ENCODE measurements around the gene TBC1D2B.

Gene TBC1D2B

DNA sequence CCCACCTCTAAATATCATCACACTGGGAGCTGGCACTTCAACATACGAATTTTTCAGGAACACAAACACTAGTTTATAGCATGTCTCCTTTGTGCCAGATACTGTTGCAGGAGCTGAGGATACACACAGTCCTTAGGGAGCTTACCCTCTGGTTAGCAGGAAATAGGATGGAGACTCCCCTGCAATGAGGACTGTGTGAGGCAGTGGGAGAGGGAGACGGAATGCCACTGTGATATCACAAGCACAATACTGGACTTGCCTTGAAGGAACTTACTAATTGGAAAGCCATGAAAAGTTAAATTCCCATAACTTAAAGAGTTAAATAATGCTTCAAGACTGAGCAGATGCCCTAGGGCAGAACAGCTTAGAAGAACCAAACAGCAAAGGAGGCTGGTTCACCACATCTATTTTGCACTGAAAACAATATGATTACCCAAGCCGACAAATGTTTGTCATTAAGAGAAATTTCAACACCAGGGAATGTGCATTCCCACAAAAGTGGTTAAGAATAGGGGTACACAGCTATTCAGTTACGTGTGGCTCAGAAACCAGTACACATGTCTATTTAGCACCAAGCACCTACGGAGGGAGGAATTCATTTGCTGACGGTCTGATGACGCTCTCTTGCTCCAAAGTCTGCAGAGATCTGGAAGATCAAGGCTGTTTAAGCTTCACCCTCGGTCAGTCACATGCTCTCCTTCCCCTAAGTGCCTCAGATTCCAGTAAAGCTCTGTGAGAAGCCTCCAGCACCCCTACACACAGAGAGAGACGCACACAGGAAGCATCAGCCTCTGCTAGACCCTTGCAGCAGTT lies 5.2 kb downstream of the TBC1D2B start:
- peak; percentile 96 for DNase-seq (ENCODE audit: low read depth)

DNA sequence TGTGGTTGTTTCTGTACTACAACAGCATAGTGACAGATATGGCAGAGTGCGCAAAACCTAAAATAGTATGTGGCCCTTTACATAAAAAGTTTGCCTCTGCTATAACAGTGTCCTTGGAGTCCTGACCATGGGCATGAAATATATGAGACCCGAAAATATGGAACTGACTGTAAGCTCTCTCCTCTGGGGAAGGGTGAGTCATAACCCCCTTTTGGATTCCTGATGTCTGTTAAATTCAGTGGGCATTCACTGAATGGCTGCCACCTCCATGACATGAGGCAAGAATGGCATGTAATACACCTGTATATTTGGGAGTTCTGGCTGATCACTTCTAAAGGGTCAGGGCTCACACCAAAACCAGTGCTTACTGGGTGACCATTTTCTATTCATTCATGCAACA lies 6.1 kb downstream of the TBC1D2B start:
- no peak for DNase-seq (ENCODE audit: low read depth)

DNA sequence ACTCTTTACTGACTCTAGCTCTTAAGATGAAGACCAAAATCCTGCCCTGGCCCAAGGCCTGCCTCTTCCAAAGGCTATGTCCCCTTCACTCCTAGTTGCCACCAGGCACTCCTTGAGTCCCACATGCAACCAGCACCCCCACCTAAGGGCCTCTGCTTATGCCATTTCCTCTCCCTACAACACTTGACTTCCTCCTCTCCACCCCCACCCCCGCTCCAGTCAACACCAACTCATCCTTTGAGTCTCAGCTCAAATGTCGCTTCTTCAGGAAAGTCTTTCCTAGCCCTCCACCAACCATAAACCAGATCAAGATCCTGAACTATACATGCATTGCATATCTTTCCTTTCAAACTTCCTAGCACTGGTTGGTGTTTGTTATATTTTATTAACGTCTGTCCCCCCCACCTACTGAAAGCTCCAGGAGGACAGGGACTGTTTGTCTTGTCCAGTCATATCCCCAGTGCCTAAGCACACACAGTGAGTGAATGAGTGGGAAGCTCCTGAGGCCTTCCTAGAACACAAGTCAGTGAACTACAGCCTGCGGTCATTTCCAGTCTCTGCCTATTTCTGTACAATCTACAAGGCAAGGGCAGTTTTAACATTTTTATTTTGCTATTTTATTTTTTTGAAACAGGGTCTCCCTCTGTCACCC lies 7.3 kb downstream of the TBC1D2B start:
- no peak for DNase-seq (ENCODE audit: low read depth)

- no peak for DNase-seq (ENCODE audit: low read depth)
Observed at GRCh38 chr15:78069462-78070029, 8.0 kb downstream of the TBC1D2B start.

DNA sequence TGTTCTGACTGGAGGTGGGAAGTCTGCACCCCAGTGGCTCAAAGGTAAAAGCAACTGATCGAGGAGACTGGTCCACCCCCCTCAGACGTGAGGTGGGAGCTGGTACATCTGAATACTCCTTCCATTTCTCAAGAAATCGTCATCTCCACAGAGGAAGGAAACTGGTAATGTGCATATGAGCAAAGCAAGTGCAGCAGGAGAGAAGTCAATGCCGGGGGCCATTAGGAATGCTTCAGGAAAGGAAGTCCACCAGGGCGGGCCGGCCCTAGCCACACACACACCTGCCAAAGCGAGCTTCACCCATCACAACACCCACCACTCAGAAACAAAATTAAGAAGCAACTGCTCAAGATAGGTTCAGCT lies 8.5 kb downstream of the TBC1D2B start:
- DNase-seq (ENCODE audit: low read depth), result no peak

DNA sequence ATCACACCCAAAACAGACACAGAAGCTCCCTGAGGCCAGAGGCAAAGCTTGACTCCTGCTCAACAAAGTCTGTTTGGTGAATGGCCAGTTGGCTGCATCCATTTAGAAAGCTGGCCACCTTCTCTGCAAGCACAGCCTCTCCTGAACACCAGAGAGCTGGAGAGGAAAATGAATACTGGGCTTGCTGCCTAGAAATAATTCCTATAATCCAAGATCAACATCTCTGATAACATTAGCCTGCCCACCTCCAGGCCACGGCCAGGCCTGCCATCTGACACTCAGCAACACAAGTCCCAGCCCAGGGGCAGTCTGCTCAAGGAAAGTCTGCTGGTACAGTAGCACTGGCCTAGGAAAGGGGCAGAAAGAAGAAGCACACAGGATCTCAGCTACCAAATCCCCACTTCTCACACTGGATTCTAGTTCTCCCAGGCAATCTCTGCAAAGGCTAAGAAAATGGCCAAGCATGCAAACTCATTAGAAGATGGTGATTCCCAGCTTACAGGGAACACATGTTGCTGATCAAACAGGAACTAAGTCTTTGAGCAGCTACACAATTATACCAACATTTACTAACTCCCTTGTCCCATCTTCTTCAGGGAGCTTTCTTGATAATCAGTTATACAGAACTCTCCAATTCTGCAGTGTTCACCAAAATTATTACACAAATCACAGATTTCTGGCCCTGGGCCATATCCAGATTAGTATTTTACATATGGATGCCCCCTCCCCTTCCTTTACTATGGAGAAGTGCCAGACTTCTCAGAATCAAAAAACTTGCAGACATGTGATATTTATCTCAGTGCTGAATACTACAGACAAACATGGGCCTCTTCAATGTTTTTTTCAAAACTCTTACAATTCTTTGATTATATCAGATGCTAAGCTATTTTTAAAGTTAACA lies 9.9 kb downstream of the TBC1D2B start:
- peak; percentile 53 for DNase-seq (ENCODE audit: low read depth)

DNA sequence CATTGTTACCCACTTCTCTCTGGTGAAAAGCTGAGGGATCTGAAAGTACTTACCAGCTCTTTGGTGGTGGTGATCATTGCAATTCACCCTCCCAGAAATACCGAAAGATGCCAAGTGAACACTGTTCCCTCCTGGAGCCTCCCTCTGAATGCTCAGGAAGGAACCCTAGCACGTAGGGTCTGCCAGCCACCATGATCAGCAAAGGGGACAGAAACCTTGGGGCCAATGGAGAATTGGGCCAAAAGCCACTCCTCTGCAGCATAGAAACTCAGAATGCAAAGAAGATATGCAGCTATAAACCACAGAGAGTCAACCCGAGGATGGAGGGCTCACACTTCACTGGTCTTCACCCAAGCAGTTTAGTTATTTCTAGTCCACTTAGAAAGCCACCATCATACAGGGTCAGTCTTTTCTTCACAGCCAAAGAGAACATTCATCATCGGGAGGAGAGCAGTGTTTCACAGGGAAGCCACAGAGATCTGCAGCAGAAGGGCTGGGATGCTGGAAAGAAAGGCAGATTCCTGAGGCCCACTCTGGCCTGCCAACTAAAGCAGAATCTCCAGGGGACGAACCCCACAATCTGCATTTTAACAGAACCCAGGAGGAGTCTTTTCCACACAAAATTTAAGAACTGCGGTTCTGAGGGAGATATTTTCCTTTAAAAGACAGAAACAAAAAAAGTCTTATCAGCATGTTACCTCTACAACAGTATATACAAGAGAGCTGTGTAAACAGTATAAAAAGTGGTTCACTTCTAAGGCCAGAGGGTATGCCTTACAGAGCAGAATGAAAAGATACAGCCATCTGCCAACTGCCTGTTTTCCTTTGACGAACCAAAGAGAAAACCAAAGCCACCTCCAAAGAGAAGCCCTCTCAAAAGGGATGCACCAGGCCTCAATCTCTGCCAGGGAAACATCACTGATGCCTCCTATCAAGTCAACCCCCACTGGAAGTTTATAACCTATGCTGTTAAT lies 11.3 kb downstream of the TBC1D2B start:
- no peak for DNase-seq (ENCODE audit: low read depth)

DNA sequence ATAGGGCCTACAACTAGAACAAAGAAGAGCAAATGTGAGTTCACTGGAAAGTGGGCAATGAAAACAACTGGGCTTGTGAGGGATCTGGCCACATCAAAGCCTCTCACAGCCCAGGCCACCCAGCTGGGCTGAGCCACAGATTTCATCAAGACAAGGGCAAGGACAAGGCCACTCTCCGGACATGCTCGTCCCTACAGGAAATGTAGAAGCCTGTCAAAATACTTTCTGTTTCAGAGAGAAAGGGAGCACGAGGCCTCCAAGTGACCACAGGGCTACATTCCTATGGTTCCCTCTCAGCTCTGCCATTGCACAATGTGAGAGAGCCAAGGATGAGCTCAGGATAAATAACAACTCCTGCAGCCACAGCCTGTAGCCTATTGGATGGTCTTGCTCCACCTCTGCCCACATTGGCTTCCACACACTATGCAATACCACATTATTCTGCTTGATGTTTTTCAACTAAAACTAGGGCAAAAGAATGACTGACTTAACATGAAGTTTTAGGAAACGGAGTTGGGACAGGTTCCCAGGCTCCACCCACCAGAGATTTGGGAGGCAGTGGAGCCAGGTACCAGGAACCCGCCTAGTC lies 12.1 kb downstream of the TBC1D2B start:
- DNase-seq (ENCODE audit: low read depth), result peak; percentile 99

- peak; percentile 87 for DNase-seq (ENCODE audit: low read depth)
Observed at GRCh38 chr15:78064544-78064943, 13.0 kb downstream of the TBC1D2B start.

GRCh38 chr15:78063970-78064385 lies 13.5 kb downstream of the TBC1D2B start:
- DNase-seq (ENCODE audit: low read depth), result peak; percentile 79

- no peak for DNase-seq (ENCODE audit: low read depth)
Observed at GRCh38 chr15:78063217-78063616, 14.3 kb downstream of the TBC1D2B start.

DNA sequence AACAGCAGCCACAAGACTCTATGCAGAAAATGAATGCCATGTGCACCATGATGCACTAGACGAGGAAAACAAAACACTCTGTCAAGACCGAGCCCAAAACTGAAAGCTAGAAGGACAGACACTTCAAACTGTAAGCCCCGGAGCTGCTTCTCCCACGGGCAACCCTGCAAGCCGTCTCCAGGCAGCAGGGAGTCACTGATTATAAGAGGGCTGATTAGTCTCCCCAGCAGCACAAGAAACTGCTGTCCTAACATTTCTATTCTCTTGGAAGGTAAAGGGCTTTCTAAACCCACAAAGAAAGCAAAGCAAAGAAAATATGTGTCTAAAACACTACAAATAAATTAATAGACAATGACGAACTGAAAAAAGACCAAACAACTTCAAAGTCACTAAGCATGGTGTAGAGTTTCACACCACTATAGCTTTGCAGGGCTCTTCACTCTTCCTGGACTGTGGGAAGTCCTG lies 15.5 kb downstream of the TBC1D2B start:
- no peak for DNase-seq (ENCODE audit: low read depth)

GRCh38 chr15:78060232-78060631 lies 17.3 kb downstream of the TBC1D2B start:
- no peak for DNase-seq (ENCODE audit: low read depth)

DNA sequence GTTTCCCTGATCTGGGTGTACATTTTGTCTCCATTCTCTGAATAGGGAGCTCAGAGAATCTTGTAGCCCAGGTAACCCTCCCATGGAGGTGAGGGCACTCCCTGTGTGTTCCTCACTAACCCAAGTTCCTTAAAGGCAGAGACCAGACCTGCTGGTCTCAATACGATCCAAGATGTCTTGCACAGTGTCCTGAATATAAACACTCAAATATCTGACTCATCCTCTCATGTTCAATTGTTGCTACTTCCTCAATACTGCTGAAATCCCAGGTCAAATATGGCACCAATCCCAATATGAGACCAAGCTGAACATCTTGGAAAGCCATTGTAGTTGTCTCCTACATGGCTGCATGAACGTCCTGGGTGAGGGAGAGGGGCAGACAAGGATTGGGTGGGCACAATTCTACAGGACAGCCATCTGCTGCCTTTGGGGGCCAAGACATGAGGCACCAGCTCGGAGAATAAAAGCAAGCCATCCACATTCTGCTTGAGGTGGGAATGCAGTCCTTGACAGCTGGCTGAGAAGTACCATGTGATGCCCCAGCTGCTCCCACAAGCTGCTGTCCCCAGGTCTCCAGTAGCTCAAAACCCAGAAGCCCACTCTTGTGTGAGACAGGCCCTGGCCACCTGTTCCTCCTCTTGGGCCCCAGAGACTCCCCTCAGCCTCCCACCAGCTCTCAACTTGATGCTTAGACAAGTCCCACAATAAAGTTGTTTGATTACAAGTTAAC lies 18.2 kb downstream of the TBC1D2B start:
- DNase-seq (ENCODE audit: low read depth), result no peak

DNA sequence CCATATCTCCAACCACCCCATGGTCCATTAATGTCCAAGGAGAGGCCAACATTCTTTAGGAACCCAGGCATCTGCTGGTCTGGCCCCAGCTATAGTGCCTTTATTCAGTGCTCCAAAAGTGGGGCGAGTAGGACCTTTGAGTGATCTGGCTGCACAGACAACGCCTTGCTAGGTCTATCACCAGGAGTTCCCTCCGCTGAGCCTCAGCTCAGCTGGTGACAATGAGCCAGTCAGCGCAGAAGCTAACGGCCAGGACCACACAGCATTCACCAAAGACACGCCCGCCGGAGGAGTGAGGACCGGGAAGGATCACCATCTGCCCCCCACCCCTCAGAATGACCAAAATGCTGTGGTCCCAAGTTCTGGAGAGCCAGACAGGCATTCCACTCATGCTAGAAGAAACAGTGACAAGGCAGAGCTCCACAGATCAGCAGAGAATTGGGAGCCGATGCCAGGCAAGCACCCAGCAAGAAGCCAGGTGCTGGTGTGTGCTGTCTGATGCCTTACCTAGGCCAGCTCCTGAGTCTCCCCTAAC lies 19.0 kb downstream of the TBC1D2B start:
- DNase-seq (ENCODE audit: low read depth), result no peak

DNA sequence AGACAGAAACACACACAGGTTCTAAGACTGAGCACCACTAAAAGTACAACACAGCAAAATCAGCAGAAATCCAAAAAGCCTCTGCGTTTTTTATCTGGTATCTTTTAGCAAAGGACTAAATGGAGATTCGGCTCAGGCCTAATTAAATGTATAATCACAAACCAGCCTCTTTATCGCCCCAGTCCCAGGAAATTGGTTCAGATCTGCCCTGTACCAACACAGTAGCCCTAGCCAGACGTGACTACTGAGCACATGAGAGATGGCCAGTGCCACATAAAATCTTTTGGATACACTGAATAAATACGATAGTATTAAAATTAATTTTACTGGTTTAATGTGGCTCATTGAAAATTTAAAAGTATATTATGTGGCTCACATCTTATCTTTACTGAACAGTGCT lies 19.7 kb downstream of the TBC1D2B start:
- no peak for DNase-seq (ENCODE audit: low read depth)

DNA sequence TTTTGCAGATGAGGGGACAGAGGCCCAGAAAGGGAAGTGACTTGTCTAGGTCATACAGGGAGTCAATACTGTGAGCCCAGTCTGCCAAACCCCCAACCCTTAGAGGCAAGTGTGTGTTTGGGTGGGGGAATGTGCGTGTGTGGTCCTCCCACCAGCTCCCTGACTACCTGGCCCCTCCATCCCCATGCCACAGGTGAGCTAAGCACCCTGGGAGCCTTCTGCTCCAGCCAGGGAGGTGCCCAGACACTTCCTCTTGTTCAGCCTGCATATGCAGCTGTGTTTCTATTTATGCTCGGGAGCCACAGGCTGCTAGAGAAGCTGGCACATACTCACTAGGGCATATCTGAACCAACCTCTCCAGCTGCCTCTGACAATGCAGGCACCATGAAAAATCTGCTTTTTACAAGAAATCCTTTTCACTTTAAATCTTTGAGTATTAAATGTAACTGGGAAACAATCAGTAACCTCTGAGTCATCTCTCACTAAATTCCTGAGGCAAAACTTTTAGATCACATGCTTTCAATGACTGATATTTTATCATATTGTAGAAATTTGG lies 20.7 kb downstream of the TBC1D2B start:
- DNase-seq (ENCODE audit: low read depth), result no peak

- DNase-seq (ENCODE audit: low read depth), result no peak
Observed at GRCh38 chr15:78055919-78056713, 21.4 kb downstream of the TBC1D2B start.
